ENCODE data around the gene AQP11.
"Not testable (repeated sequence)": the region's sequence is repeated elsewhere in the genome, so short reads cannot be mapped to it uniquely, and the experiment has no call there.

Gene AQP11, protein sequence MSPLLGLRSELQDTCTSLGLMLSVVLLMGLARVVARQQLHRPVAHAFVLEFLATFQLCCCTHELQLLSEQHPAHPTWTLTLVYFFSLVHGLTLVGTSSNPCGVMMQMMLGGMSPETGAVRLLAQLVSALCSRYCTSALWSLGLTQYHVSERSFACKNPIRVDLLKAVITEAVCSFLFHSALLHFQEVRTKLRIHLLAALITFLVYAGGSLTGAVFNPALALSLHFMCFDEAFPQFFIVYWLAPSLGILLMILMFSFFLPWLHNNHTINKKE
- total RNA-seq, result 0 to 0.19 (median 0.17) reads per million in 3 donors

DNA sequence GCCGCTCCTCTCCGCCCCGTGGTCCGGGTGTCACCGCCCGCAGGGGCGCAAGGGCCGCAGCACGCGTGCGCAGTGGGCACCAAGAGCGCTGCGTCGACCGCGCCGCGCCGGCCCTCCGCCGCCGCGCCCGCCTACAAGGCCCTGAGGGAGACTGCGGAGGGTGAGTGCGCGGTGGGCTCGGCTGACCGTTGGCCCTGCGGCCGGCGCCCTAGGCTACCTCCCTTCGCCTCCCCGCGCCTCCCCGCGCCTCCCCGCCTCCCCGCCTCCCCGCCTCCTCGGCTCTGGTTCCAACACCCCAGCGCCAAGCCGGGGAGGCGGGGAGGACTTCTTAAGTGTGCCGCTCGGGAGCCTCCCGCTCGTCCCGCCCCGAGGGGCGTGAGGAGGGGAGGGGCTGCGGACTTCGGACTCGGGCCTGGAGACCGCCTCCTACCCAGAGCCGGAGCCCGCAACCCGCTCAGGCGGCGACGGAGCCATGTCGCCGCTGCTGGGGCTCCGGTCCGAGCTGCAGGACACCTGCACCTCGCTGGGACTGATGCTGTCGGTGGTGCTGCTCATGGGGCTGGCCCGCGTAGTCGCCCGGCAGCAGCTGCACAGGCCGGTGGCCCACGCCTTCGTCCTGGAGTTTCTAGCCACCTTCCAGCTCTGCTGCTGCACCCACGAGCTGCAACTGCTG, at the start of gene AQP11:
Gene AQP11 (plus strand): TSS at position 433 of the 673 bp plus-strand sequence. CDS start 40 bp downstream, at position 473.
- peak within 1 kb of the TSS; percentile 77 for H3K4me3 ChIP-seq (ENCODE audit: insufficient read depth, low read depth, low read length, poor library complexity, severe bottlenecking)
- H3K9me3 ChIP-seq (ENCODE audit: control insufficient read depth, low read length), result no peaks in the 10 kb centered on the region
- peaks cover 6% of the 10 kb centered on the region for H3K4me1 ChIP-seq (ENCODE audit: control insufficient read depth, insufficient read depth, low read length, poor library complexity, severe bottlenecking)
- H3K27ac ChIP-seq (ENCODE audit: insufficient read depth, low read length, poor library complexity, severe bottlenecking), result no peak within 1 kb of the TSS
- no peaks in the 10 kb centered on the region for H3K27me3 ChIP-seq (replicated peaks; ENCODE audit: control insufficient read depth, insufficient read depth, low read length, poor library complexity, severe bottlenecking)
- no peaks in the 10 kb centered on the region for H3K36me3 ChIP-seq (ENCODE audit: control insufficient read depth, insufficient read depth, low read length)
- peak in 2 of 3 donors; percentile 9 to 12 for DNase-seq

DNA sequence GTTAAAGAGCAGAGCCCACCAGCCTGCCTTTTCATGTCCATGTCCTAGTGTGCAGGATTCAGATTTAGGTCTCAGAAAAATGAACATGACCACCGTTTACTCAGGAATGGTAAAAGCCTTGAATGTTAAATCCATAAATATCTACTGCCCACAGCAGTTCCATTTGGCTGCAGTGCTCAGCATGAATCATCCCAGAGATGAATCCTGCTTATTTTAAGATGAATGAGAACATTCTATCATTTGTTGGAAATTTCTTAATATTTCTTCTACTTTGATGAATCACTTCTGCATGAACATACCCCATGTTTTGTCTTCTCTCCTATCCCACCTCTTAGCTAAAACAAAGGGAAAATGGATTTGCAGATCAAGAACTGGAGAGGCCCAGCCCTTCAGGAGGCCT, 47.5 kb upstream of the AQP11 start:
- Histone ChIP-seq H3K4me3 (ENCODE audit: insufficient read depth, low read depth, low read length, poor library complexity, severe bottlenecking) (no peak overlapping the region), H3K4me1 (ENCODE audit: control insufficient read depth, insufficient read depth, low read length, poor library complexity, severe bottlenecking) (no peaks in the 10 kb centered on the region), H3K27me3 (replicated peaks; ENCODE audit: control insufficient read depth, insufficient read depth, low read length, poor library complexity, severe bottlenecking) (no peaks in the 10 kb centered on the region), H3K9me3 (ENCODE audit: control insufficient read depth, low read length) (no peaks in the 10 kb centered on the region), H3K36me3 (ENCODE audit: control insufficient read depth, insufficient read depth, low read length) (no peaks in the 10 kb centered on the region), H3K27ac (ENCODE audit: insufficient read depth, low read length, poor library complexity, severe bottlenecking) (no peak overlapping the region)
- DNase-seq, result no peak

GRCh38 chr11:77547047-77547836, 42.5 kb upstream of the AQP11 start:
- Histone ChIP-seq H3K27ac (ENCODE audit: insufficient read depth, low read length, poor library complexity, severe bottlenecking) (no peak overlapping the region), H3K36me3 (ENCODE audit: control insufficient read depth, insufficient read depth, low read length) (no peaks in the 10 kb centered on the region), H3K27me3 (replicated peaks; ENCODE audit: control insufficient read depth, insufficient read depth, low read length, poor library complexity, severe bottlenecking) (no peaks in the 10 kb centered on the region), H3K9me3 (ENCODE audit: control insufficient read depth, low read length) (no peaks in the 10 kb centered on the region), H3K4me1 (ENCODE audit: control insufficient read depth, insufficient read depth, low read length, poor library complexity, severe bottlenecking) (no peaks in the 10 kb centered on the region), H3K4me3 (ENCODE audit: insufficient read depth, low read depth, low read length, poor library complexity, severe bottlenecking) (no peak overlapping the region)
- DNase-seq, result no peak

- no peak overlapping the region for H3K4me3 ChIP-seq (ENCODE audit: insufficient read depth, low read depth, low read length, poor library complexity, severe bottlenecking)
- H3K4me1 ChIP-seq (ENCODE audit: control insufficient read depth, insufficient read depth, low read length, poor library complexity, severe bottlenecking), result no peaks in the 10 kb centered on the region
- H3K27ac ChIP-seq (ENCODE audit: insufficient read depth, low read length, poor library complexity, severe bottlenecking), result no peak overlapping the region
- peak in 1 of 3 donors; percentile 4 for DNase-seq
- no peaks in the 10 kb centered on the region for H3K9me3 ChIP-seq (ENCODE audit: control insufficient read depth, low read length)
- no peaks in the 10 kb centered on the region for H3K36me3 ChIP-seq (ENCODE audit: control insufficient read depth, insufficient read depth, low read length)
- H3K27me3 ChIP-seq (replicated peaks; ENCODE audit: control insufficient read depth, insufficient read depth, low read length, poor library complexity, severe bottlenecking), result no peaks in the 10 kb centered on the region
Observed at GRCh38 chr11:77547863-77548551, 41.7 kb upstream of the AQP11 start.

GRCh38 chr11:77548552-77549445, 41.0 kb upstream of the AQP11 start:
- DNase-seq, result no peak
- H3K36me3 ChIP-seq (ENCODE audit: control insufficient read depth, insufficient read depth, low read length), result no peaks in the 10 kb centered on the region
- no peaks in the 10 kb centered on the region for H3K27me3 ChIP-seq (replicated peaks; ENCODE audit: control insufficient read depth, insufficient read depth, low read length, poor library complexity, severe bottlenecking)
- no peak overlapping the region for H3K4me3 ChIP-seq (ENCODE audit: insufficient read depth, low read depth, low read length, poor library complexity, severe bottlenecking)
- H3K27ac ChIP-seq (ENCODE audit: insufficient read depth, low read length, poor library complexity, severe bottlenecking), result no peak overlapping the region
- no peaks in the 10 kb centered on the region for H3K4me1 ChIP-seq (ENCODE audit: control insufficient read depth, insufficient read depth, low read length, poor library complexity, severe bottlenecking)
- H3K9me3 ChIP-seq (ENCODE audit: control insufficient read depth, low read length), result no peaks in the 10 kb centered on the region

DNA sequence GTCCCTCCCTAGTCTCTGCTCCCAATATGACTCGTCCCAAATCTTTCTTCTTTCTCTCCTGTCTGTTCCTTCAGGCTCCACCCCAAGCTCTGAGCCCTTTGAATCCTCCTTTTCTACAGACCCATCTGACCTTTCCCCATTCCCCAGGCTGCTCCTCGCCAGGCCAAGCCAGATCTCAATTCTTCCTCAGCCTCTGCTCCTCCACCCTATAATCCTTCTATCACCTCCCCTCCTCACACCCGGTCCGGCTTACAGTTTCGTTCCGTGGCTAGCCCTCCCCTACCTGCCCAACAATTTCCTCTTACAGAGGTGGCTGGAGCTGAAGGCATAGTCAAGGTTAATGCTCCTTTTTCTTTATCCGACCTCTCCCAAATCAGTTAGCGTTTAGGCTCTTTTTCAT, 38.3 kb upstream of the AQP11 start:
- H3K27ac ChIP-seq (ENCODE audit: insufficient read depth, low read length, poor library complexity, severe bottlenecking); H3K4me1 ChIP-seq (ENCODE audit: control insufficient read depth, insufficient read depth, low read length, poor library complexity, severe bottlenecking); H3K4me3 ChIP-seq (ENCODE audit: insufficient read depth, low read depth, low read length, poor library complexity, severe bottlenecking); H3K9me3 ChIP-seq (ENCODE audit: control insufficient read depth, low read length); H3K27me3 ChIP-seq (replicated peaks; ENCODE audit: control insufficient read depth, insufficient read depth, low read length, poor library complexity, severe bottlenecking); DNase-seq; H3K36me3 ChIP-seq (ENCODE audit: control insufficient read depth, insufficient read depth, low read length): not testable (repeated sequence)

DNA sequence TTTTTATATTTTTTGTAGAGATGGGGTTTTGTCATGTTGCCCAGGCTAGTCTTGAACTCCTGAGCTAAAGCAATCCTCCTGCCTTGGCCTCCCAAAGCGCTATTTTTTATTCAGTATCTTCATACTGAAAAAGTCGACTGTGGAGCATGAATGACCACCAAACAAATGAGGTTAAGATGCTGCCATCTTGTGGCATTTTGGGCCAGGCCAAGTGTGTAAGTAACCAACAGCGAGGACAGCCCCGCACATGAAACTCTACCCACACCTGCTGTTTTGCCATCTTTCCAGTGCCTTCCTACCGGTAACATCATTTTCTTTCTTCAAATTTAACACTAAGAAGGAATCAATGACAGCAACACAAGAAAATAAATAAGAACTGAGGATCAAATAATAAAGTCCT, 32.2 kb upstream of the AQP11 start:
- DNase-seq, result no peak
- H3K4me1 ChIP-seq (ENCODE audit: control insufficient read depth, insufficient read depth, low read length, poor library complexity, severe bottlenecking), result no peaks in the 10 kb centered on the region

GRCh38 chr11:77558380-77558779, 31.4 kb upstream of the AQP11 start:
- Histone ChIP-seq H3K27ac (ENCODE audit: insufficient read depth, low read length, poor library complexity, severe bottlenecking) (no peak overlapping the region), H3K4me1 (ENCODE audit: control insufficient read depth, insufficient read depth, low read length, poor library complexity, severe bottlenecking) (no peaks in the 10 kb centered on the region), H3K27me3 (replicated peaks; ENCODE audit: control insufficient read depth, insufficient read depth, low read length, poor library complexity, severe bottlenecking) (no peaks in the 10 kb centered on the region), H3K9me3 (ENCODE audit: control insufficient read depth, low read length) (no peaks in the 10 kb centered on the region), H3K4me3 (ENCODE audit: insufficient read depth, low read depth, low read length, poor library complexity, severe bottlenecking) (no peak overlapping the region), H3K36me3 (ENCODE audit: control insufficient read depth, insufficient read depth, low read length) (no peaks in the 10 kb centered on the region)
- DNase-seq, result no peak

More for the DNA sequence above, 32.2 kb upstream of the AQP11 start:
- Histone ChIP-seq H3K27me3 (replicated peaks; ENCODE audit: control insufficient read depth, insufficient read depth, low read length, poor library complexity, severe bottlenecking) (no peaks in the 10 kb centered on the region), H3K9me3 (ENCODE audit: control insufficient read depth, low read length) (no peaks in the 10 kb centered on the region), H3K36me3 (ENCODE audit: control insufficient read depth, insufficient read depth, low read length) (no peaks in the 10 kb centered on the region), H3K27ac (ENCODE audit: insufficient read depth, low read length, poor library complexity, severe bottlenecking) (no peak overlapping the region), H3K4me3 (ENCODE audit: insufficient read depth, low read depth, low read length, poor library complexity, severe bottlenecking) (no peak overlapping the region)

Data from effector memory CD4-positive, alpha-beta T cell (primary cell).